Upper lobe of left lung (tissue), 6 donors: ENCODE measurements around the gene YAF2. TPM values are rescaled to one million over a fixed set of nuclear protein-coding genes. Genes with fewer than 3 reads are reported as not detected.
"Not testable (repeated sequence)": the region's sequence is repeated elsewhere in the genome, so short reads cannot be mapped to it uniquely, and the experiment has no call there.

Experiments used
- ATAC-seq, 2 donors: fragments of 200-7000 bp; cut with Tn5 transposase; one replicate each; pipeline ENCODE4 v1.9.1; 2022; ENCODE audit warnings: mild to moderate bottlenecking in 2 of 2, moderate library complexity in 2 of 2; ENCODE audit not compliant: low FRiP score in 2 of 2
- DNase-seq, 2 donors: peaks; one replicate each; pipeline ENCODE4 v3.0.0-alpha.2; 2019 to 2020
- H3K27ac ChIP-seq, 4 donors: fragments of 200-600 bp; sonication (generic); one replicate each; pipeline ENCODE4 v1.5.1; 2016 to 2019
- H3K27me3 ChIP-seq, 4 donors: fragments of 200-600 bp; sonication (generic); one replicate each; pipeline ENCODE4 v1.5.1; 2017 to 2019
- H3K36me3 ChIP-seq, 4 donors: fragments of 200-600 bp; sonication (generic); one replicate each; pipeline ENCODE4 v1.5.1; 2016 to 2019
- H3K4me1 ChIP-seq, 4 donors: fragments of 200-600 bp; sonication (generic); one replicate each; pipeline ENCODE4 v1.5.1; 2018 to 2019
- H3K4me3 ChIP-seq, 4 donors: fragments of 200-600 bp; sonication (generic); one replicate each; pipeline ENCODE4 v1.5.1; 2017 to 2019; ENCODE audit warnings: mild to moderate bottlenecking in 2 of 4, moderate library complexity in 1 of 4
- H3K9me3 ChIP-seq, 4 donors: fragments of 200-600 bp; sonication (generic); one replicate each; pipeline ENCODE4 v1.5.1; 2018 to 2019
- CTCF ChIP-seq, 6 experiments: fragments of 450-650 bp in 4 of 6; fragments of 200-600 bp in 2 of 6; sonication (generic) in 2 of 6; IDR thresholded peaks; one replicate each; pipeline ENCODE4 v1.5.1; 2016 to 2019; ENCODE audit warnings: antibody characterized with exemption in 6 of 6
- EP300 ChIP-seq, 4 donors: sonication (generic); formaldehyde crosslinking; IDR thresholded peaks; one replicate each; pipeline ENCODE4 v1.5.1; 2017; ENCODE audit warnings: antibody characterized with exemption in 4 of 4, control low read depth in 2 of 4
- POLR2A ChIP-seq, 4 donors: fragments of 450-650 bp; IDR thresholded peaks; one replicate each; pipeline ENCODE4 v1.5.1; 2016 to 2017; ENCODE audit warnings: antibody characterized with exemption in 4 of 4, mild to moderate bottlenecking in 2 of 4
- POLR2AphosphoS5 ChIP-seq, 2 donors: sonication (generic); formaldehyde crosslinking; IDR thresholded peaks; one replicate each; pipeline ENCODE4 v1.5.1; 2017; ENCODE audit warnings: antibody characterized with exemption in 2 of 2
- WGBS, 2 donors: methylation state at CpG; one replicate each; pipeline ENCODE4 v1.1.5; 2017 to 2018; 5-methylcytosine and 5-hydroxymethylcytosine counted together
- total RNA-seq, 6 donors: library from RNA; depleted of rRNA in 4 of 6; stranded (reverse); fragments of >200 nt in 4 of 6; gene quantifications; one replicate each; pipeline versions ENCODE4 v1.1.0 to v1.2.1, GENCODE V29; 2016 to 2021
- donor health status: DM: no; HTN: no; CAD: no; lungs with moderate emphysema.
- donor health status: DM: no; HTN: yes; CAD: no; lungs with severe emphysema.

The YAF2 gene
- total RNA-seq, 6 donors from 2014 or later: 11.7 to 44.0 (median 29.8) TPM

- DNase-seq (no peak), ATAC-seq (no peak)
- Histone ChIP-seq H3K9me3 (no peaks in the 10 kb centered on the region), H3K36me3 (no peaks in the 10 kb centered on the region), H3K27me3 (no peaks in the 10 kb centered on the region), H3K4me3 (no peak overlapping the region), H3K27ac (no peak overlapping the region), H3K4me1 (peaks cover 0 to 7% (median 5%) of the 10 kb centered on the region in 4 donors)
- TF ChIP-seq CTCF (IDR thresholded peaks at IDR 0.05) (no peak), POLR2AphosphoS5 (IDR thresholded peaks at IDR 0.05) (no peak), EP300 (IDR thresholded peaks at IDR 0.05) (no peak)
- 91 to 94% methylated on average over 1 of the region's 1 CpG for WGBS, 2 donors
Observed at GRCh38 chr12:42216737-42217136, 21.3 kb downstream of the YAF2 start.

GRCh38 chr12:42215759-42216158 lies 22.3 kb downstream of the YAF2 start:
- H3K9me3 ChIP-seq, H3K27me3 ChIP-seq, H3K36me3 ChIP-seq, ATAC-seq, DNase-seq, H3K27ac ChIP-seq, H3K4me3 ChIP-seq, H3K4me1 ChIP-seq: not testable (repeated sequence)
- 97 to 99% methylated on average over 4 of the region's 4 CpGs for whole genome bisulfite sequencing, 2 donors

DNA sequence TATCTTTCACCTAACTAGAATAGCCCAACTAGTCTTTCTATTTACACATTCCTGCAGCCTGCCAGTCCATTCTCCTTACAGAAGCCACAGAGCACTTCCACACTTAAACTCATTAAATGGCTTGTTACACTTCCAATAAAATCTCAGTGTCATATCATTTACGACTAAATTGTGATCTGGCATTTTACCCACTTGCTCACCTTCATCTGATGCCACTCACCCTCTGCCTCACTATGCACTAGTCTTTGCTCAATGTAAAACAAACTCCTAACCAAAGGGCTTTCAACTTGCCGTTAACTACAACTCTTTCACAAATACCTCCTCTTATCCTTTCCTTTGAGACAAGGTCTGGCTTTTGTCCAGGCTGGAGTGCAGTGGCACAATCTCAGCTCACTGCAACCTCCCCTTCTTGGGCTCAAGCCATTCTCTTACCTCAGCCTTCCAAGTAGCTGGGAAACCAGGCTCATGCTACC lies 24.1 kb downstream of the YAF2 start:
- peak; percentile 40 to 46 for ATAC-seq
- peaks cover 0 to 7% (median 5%) of the 10 kb centered on the region in 4 donors for H3K4me1 ChIP-seq
- no peak overlapping the region for H3K4me3 ChIP-seq
- H3K36me3 ChIP-seq: peaks cover 0 to 10% (median 3%) of the 10 kb centered on the region in 4 donors
- peak in 1 of 2 donors; percentile 76 for DNase-seq
- TF ChIP-seq CTCF (IDR thresholded peaks at IDR 0.05) (no peak), EP300 (IDR thresholded peaks at IDR 0.05) (no peak), POLR2A (IDR thresholded peaks at IDR 0.05) (no peak), POLR2AphosphoS5 (IDR thresholded peaks at IDR 0.05) (no peak)
- H3K27ac ChIP-seq: no peak overlapping the region
- no peaks in the 10 kb centered on the region for H3K9me3 ChIP-seq
- no peaks in the 10 kb centered on the region for H3K27me3 ChIP-seq
- WGBS, 2 donors: 52 to 53% methylated on average over 2 of the region's 2 CpGs

GRCh38 chr12:42213023-42213422 lies 25.0 kb downstream of the YAF2 start:
- Histone ChIP-seq H3K27ac (no peak overlapping the region), H3K9me3 (no peaks in the 10 kb centered on the region), H3K4me1 (peaks cover 0 to 11% (median 6%) of the 10 kb centered on the region in 4 donors), H3K27me3 (no peaks in the 10 kb centered on the region), H3K4me3 (no peak overlapping the region), H3K36me3 (peaks cover 0 to 14% (median 3%) of the 10 kb centered on the region in 4 donors)
- no peak for TF ChIP-seq CTCF (IDR thresholded peaks at IDR 0.05)
- TF ChIP-seq POLR2AphosphoS5 (IDR thresholded peaks at IDR 0.05): no peak
- TF ChIP-seq POLR2A (IDR thresholded peaks at IDR 0.05): no peak
- no peak for TF ChIP-seq EP300 (IDR thresholded peaks at IDR 0.05)
- WGBS, 2 donors: 89 to 93% methylated on average over 2 of the region's 2 CpGs
- DNase-seq: no peak
- ATAC-seq: no peak

DNA sequence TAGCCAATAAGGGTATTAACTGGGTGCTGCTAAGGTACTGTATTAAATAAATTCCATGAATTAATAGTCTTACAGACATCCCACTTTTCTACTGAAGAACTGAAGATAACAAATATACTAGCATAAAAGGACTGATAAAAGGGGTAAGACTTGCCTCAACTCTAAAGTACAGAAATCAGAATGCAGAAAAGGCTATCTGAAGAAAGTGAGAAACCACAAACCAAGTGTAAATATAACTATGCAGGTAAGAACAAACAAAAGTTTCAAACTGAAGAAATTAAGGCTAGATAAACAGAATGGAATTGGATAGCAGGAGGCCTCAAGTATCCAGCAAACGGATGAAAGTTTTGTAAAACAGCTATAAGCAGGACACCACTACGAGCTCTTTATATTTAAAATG lies 29.5 kb downstream of the YAF2 start:
- WGBS, 2 donors: 71 to 82% methylated on average over 2 of the region's 2 CpGs

More for the DNA sequence above, 29.5 kb downstream of the YAF2 start:
- no peak overlapping the region for H3K27ac ChIP-seq
- peaks cover 0 to 14% (median 3%) of the 10 kb centered on the region in 4 donors for H3K36me3 ChIP-seq
- H3K9me3 ChIP-seq: no peaks in the 10 kb centered on the region
- no peak overlapping the region for H3K4me3 ChIP-seq
- TF ChIP-seq EP300 (IDR thresholded peaks at IDR 0.05) (no peak), CTCF (IDR thresholded peaks at IDR 0.05) (no peak), POLR2A (IDR thresholded peaks at IDR 0.05) (no peak), POLR2AphosphoS5 (IDR thresholded peaks at IDR 0.05) (no peak)
- ATAC-seq (no peak), DNase-seq (no peak)
- H3K27me3 ChIP-seq: no peaks in the 10 kb centered on the region
- peaks cover 0 to 4% (median 2%) of the 10 kb centered on the region in 4 donors for H3K4me1 ChIP-seq
